Psoas muscle (tissue), 8 donors: ENCODE results near the gene PLCD1. TPM values are rescaled to one million over a fixed set of nuclear protein-coding genes. Genes with fewer than 3 reads are reported as not detected.

Experiments
- ATAC-seq, 4 donors: fragments of 200-7000 bp; cut with Tn5 transposase; one replicate each; pipeline ENCODE4 v1.9.1; 2020; ENCODE audit warnings: moderate library complexity in 3 of 4, mild to moderate bottlenecking in 2 of 4
- DNase-seq, 2 donors: peaks; one replicate each; pipeline ENCODE4 v3.0.0-alpha.2; 2020
- H3K27ac ChIP-seq: fragments of 200-600 bp; one replicate; pipeline ENCODE4 v1.8.0; 2022
- H3K27me3 ChIP-seq, 3 donors: fragments of 200-600 bp in 1 of 3; one replicate each; pipeline versions ENCODE4 v1.6.1 to v1.8.0; 2013 to 2022; ENCODE audit warnings: low read length in 2 of 3, mild to moderate bottlenecking in 2 of 3, moderate library complexity in 1 of 3; ENCODE audit not compliant: insufficient read depth in 3 of 3
- H3K36me3 ChIP-seq, 2 donors: fragments of 200-600 bp in 1 of 2; one replicate each; pipeline versions ENCODE4 v1.6.1 to v1.8.0; 2013 to 2022; ENCODE audit warnings: low read depth in 1 of 2, mild to moderate bottlenecking in 1 of 2, moderate library complexity in 1 of 2; ENCODE audit not compliant: insufficient read depth in 1 of 2
- H3K4me1 ChIP-seq: fragments of 200-600 bp; one replicate; pipeline ENCODE4 v1.8.0; 2022
- H3K4me3 ChIP-seq: fragments of 200-600 bp; one replicate; pipeline ENCODE4 v1.8.0; 2022; ENCODE audit warnings: mild to moderate bottlenecking
- H3K9me3 ChIP-seq: fragments of 200-600 bp; one replicate; pipeline ENCODE4 v1.8.0; 2022
- CTCF ChIP-seq: fragments of 200-600 bp; IDR thresholded peaks from one replicate; pipeline ENCODE4 v1.8.0; 2022; ENCODE audit warnings: antibody characterized with exemption
- WGBS, 3 donors: extraction: QIAGEN DNeasy Blood & Tissue Kit; methylation state at CpG; one replicate each; pipeline versions ENCODE4 v1.1.6 to v1.1.7; 2013; 5-methylcytosine and 5-hydroxymethylcytosine counted together
- intact Hi-C, 2 donors: fragments of 100-400 bp; cut with DNase I; formaldehyde crosslinking; loops; one replicate each; pipeline versions ENCODE4 v1.11.0 to v1.14.2; 2022
- polyA plus RNA-seq, 3 donors: library from polyadenylated mRNA; stranded (reverse); fragments of 200-250 nt; gene quantifications; one replicate each; pipeline ENCODE4 v1.2.3, GENCODE V29; 2013
- total RNA-seq, 4 donors: library from RNA; stranded (reverse); fragmentation: NEBNext Ultra II Directional in 2 of 4; extraction: Animal tissue kit (Norgen Biotek cat#: 25700) in 2 of 4; gene quantifications; one replicate each; pipeline versions ENCODE4 v1.2.1 to v1.2.4, GENCODE V29; 2021 to 2023
- donor health status: healthy with polysubstance abuse.
- donor health status: DM: no; HTN: no; CAD: no; lungs with moderate emphysema.
- donor health status: Bipolar disorder and iron deficiency.
- donor health status: healthy.
- donor health status: DM: yes; HTN: yes; CAD: no.
- donor health status: DM: no; HTN: no; CAD: no.
- donor health status: DM: no; HTN: no; CAD: no.
- donor health status: DM: yes; HTN: yes; CAD: no.

The PLCD1 gene
- total and polyA plus RNA-seq, 7 donors, result 2.4 to 7.9 (median 4.8) TPM

- peaks cover 0 to 22% (median 1%) of the 10 kb centered on the region in 3 donors for H3K27me3 ChIP-seq
- intact Hi-C loops, result loop anchor here in 1 of 2 donors (2.0 kb wide), 1 partner anchor 335 kb away; no protein-coding TSS in a partner anchor
- TF ChIP-seq CTCF, result no peak
- WGBS, 3 donors, result 82 to 87% (median 86%) methylated on average over 4 of the region's 4 CpGs
- no peak overlapping the region for H3K4me3 ChIP-seq
- DNase-seq (no peak), ATAC-seq (no peak)
- no peaks in the 10 kb centered on the region for H3K9me3 ChIP-seq
- H3K4me1 ChIP-seq, result no peaks in the 10 kb centered on the region
- H3K36me3 ChIP-seq, result no peaks in the 10 kb centered on the region
- no peak overlapping the region for H3K27ac ChIP-seq
Measured at GRCh38 chr3:38043486-38043885, 14.0 kb upstream of the PLCD1 start.

- DNase-seq (no peak), ATAC-seq (no peak)
- Histone ChIP-seq H3K27ac (no peak overlapping the region), H3K36me3 (no peaks in the 10 kb centered on the region), H3K4me1 (no peaks in the 10 kb centered on the region), H3K4me3 (no peak overlapping the region), H3K9me3 (no peaks in the 10 kb centered on the region), H3K27me3 (peaks cover 0 to 22% (median 0%) of the 10 kb centered on the region in 3 donors)
- no peak for TF ChIP-seq CTCF
- 87 to 94% (median 92%) methylated on average over 5 of the region's 5 CpGs for WGBS, 3 donors
- intact Hi-C loops, result no loop called here
Measured at GRCh38 chr3:38040401-38040800, 11.0 kb upstream of the PLCD1 start.

- H3K9me3 ChIP-seq, result no peaks in the 10 kb centered on the region
- intact Hi-C loops, result no loop called here
- no peaks in the 10 kb centered on the region for H3K36me3 ChIP-seq
- peaks cover 0 to 22% (median 0%) of the 10 kb centered on the region in 3 donors for H3K27me3 ChIP-seq
- 16 to 30% (median 25%) methylated on average over 11 of the region's 11 CpGs for WGBS, 3 donors
- ATAC-seq (peak; percentile 51 to 86 (median 76)), DNase-seq (peak; percentile 44 to 67)
- no peak overlapping the region for H3K27ac ChIP-seq
- TF ChIP-seq CTCF, result peak; percentile 11
- no peaks in the 10 kb centered on the region for H3K4me1 ChIP-seq
- peak overlapping the region; percentile 64 for H3K4me3 ChIP-seq
Measured at GRCh38 chr3:38039899-38040261, 10.4 kb upstream of the PLCD1 start.

GRCh38 chr3:38039101-38039898 is 9.9 kb upstream of the PLCD1 start, which contains the start of gene DLEC1:
Gene DLEC1 (plus strand): TSS chr3:38039208. CDS start chr3:38039226, 18 bp downstream.
- DNase-seq (peak; percentile 62 to 83), ATAC-seq (peak; percentile 32 to 68 (median 65))
- WGBS, 3 donors, result 5 to 7% (median 6%) methylated on average over 67 of the region's 67 CpGs
- no peak within 1 kb of the TSS for H3K27ac ChIP-seq
- no peaks in the 10 kb centered on the region for H3K4me1 ChIP-seq
- H3K9me3 ChIP-seq, result no peaks in the 10 kb centered on the region
- intact Hi-C loops, result no loop called here
- TF ChIP-seq CTCF, result no peak
- H3K4me3 ChIP-seq, result peak within 1 kb of the TSS; percentile 64
- H3K36me3 ChIP-seq, result no peaks in the 10 kb centered on the region
- peaks cover 0 to 22% (median 0%) of the 10 kb centered on the region in 3 donors for H3K27me3 ChIP-seq
